ENCODE data around the gene ATP11B. TPM values are rescaled to one million over a fixed set of nuclear protein-coding genes. Genes with fewer than 3 reads are reported as not detected.

ATP11B gene
- total and polyA plus RNA-seq, 2 experiments from 2014 or later: 19.8 to 60.5 TPM

GRCh38 chr3:182766099-182766498 lies 27.2 kb upstream of the ATP11B start:
- 70% methylated on average over 2 of the region's 2 CpGs for WGBS (ENCODE audit: low lambda C conversion rate, missing lambda C conversion rate)
- Histone ChIP-seq H3K36me3 (replicated peaks; ENCODE audit: insufficient read depth, low read depth) (no peaks in the 10 kb centered on the region), H4K20me1 (ENCODE audit: insufficient read depth, poor library complexity, severe bottlenecking) (no peaks in the 10 kb centered on the region), H3K27ac (no peak overlapping the region), H3K27me3 (no peaks in the 10 kb centered on the region), H3K9me2 (replicated peaks; ENCODE audit: insufficient read depth) (no peaks in the 10 kb centered on the region), H3K4me1 (ENCODE audit: insufficient read depth) (peaks cover 3% of the 10 kb centered on the region), H2AFZ (no peak overlapping the region), H3K9me3 (ENCODE audit: low read depth) (no peaks in the 10 kb centered on the region), H3K4me2 (no peak overlapping the region), H3K4me3 (no peak overlapping the region), H3K79me2 (no peaks in the 10 kb centered on the region)
- TF ChIP-seq EZH2 (IDR thresholded peaks at IDR 0.05; ENCODE audit: borderline replicate concordance) (no peak), EZH2phosphoT487 (IDR thresholded peaks at IDR 0.05; ENCODE audit: low read depth, severe bottlenecking, unreplicated experiment) (no peak), CTCF (IDR thresholded peaks at IDR 0.05; ENCODE audit: poor library complexity) (no peak)
- no peak for DNase-seq (ENCODE audit: low spot score)

GRCh38 chr3:182768413-182768812 lies 24.9 kb upstream of the ATP11B start:
- no peaks in the 10 kb centered on the region for H3K79me2 ChIP-seq
- H2AFZ ChIP-seq: no peak overlapping the region
- no peak overlapping the region for H3K27ac ChIP-seq
- no peaks in the 10 kb centered on the region for H4K20me1 ChIP-seq (ENCODE audit: insufficient read depth, poor library complexity, severe bottlenecking)
- no peaks in the 10 kb centered on the region for H3K36me3 ChIP-seq (replicated peaks; ENCODE audit: insufficient read depth, low read depth)
- WGBS (ENCODE audit: low lambda C conversion rate, missing lambda C conversion rate): 96% methylated on average over 1 of the region's 1 CpG
- H3K4me1 ChIP-seq (ENCODE audit: insufficient read depth): no peaks in the 10 kb centered on the region
- no peak for DNase-seq (ENCODE audit: low spot score)
- no peak overlapping the region for H3K4me2 ChIP-seq
- H3K9me3 ChIP-seq (ENCODE audit: low read depth): no peaks in the 10 kb centered on the region
- no peaks in the 10 kb centered on the region for H3K9me2 ChIP-seq (replicated peaks; ENCODE audit: insufficient read depth)
- TF ChIP-seq CTCF (IDR thresholded peaks at IDR 0.05; ENCODE audit: poor library complexity) (no peak), EZH2phosphoT487 (IDR thresholded peaks at IDR 0.05; ENCODE audit: low read depth, severe bottlenecking, unreplicated experiment) (no peak)
- no peak overlapping the region for H3K4me3 ChIP-seq
- no peaks in the 10 kb centered on the region for H3K27me3 ChIP-seq

- Histone ChIP-seq H3K27ac (no peak overlapping the region), H3K4me1 (ENCODE audit: insufficient read depth) (no peaks in the 10 kb centered on the region), H3K79me2 (no peaks in the 10 kb centered on the region), H3K27me3 (no peaks in the 10 kb centered on the region), H3K4me3 (no peak overlapping the region), H3K9me3 (ENCODE audit: low read depth) (no peaks in the 10 kb centered on the region), H3K4me2 (no peak overlapping the region), H3K36me3 (replicated peaks; ENCODE audit: insufficient read depth, low read depth) (no peaks in the 10 kb centered on the region), H4K20me1 (ENCODE audit: insufficient read depth, poor library complexity, severe bottlenecking) (no peaks in the 10 kb centered on the region), H3K9me2 (replicated peaks; ENCODE audit: insufficient read depth) (no peaks in the 10 kb centered on the region), H2AFZ (no peak overlapping the region)
- no peak for TF ChIP-seq EZH2phosphoT487 (IDR thresholded peaks at IDR 0.05; ENCODE audit: low read depth, severe bottlenecking, unreplicated experiment)
- TF ChIP-seq EZH2 (IDR thresholded peaks at IDR 0.05; ENCODE audit: borderline replicate concordance): no peak
- TF ChIP-seq CTCF (IDR thresholded peaks at IDR 0.05; ENCODE audit: poor library complexity): no peak
- DNase-seq (ENCODE audit: low spot score): no peak
- WGBS (ENCODE audit: low lambda C conversion rate, missing lambda C conversion rate): 94% methylated on average over 2 of the region's 2 CpGs
These were observed 23.6 kb upstream of the ATP11B start for GRCh38 chr3:182769673-182770072.

GRCh38 chr3:182782149-182782548 lies 11.2 kb upstream of the ATP11B start:
- Histone ChIP-seq H3K27me3 (no peaks in the 10 kb centered on the region), H3K4me1 (ENCODE audit: insufficient read depth) (no peaks in the 10 kb centered on the region), H2AFZ (no peak overlapping the region), H3K79me2 (no peaks in the 10 kb centered on the region), H3K9me3 (ENCODE audit: low read depth) (no peaks in the 10 kb centered on the region), H4K20me1 (ENCODE audit: insufficient read depth, poor library complexity, severe bottlenecking) (no peaks in the 10 kb centered on the region), H3K9me2 (replicated peaks; ENCODE audit: insufficient read depth) (no peaks in the 10 kb centered on the region), H3K4me2 (no peak overlapping the region), H3K36me3 (replicated peaks; ENCODE audit: insufficient read depth, low read depth) (no peaks in the 10 kb centered on the region), H3K4me3 (no peak overlapping the region), H3K27ac (no peak overlapping the region)
- TF ChIP-seq EZH2phosphoT487 (IDR thresholded peaks at IDR 0.05; ENCODE audit: low read depth, severe bottlenecking, unreplicated experiment) (no peak), CTCF (IDR thresholded peaks at IDR 0.05; ENCODE audit: poor library complexity) (no peak), EZH2 (IDR thresholded peaks at IDR 0.05; ENCODE audit: borderline replicate concordance) (no peak)
- WGBS (ENCODE audit: low lambda C conversion rate, missing lambda C conversion rate): 98% methylated on average over 1 of the region's 1 CpG
- no peak for DNase-seq (ENCODE audit: low spot score)

Measured in hepatocyte (in vitro differentiated cells).